Measurements from ENCODE around the gene E2F1. TPM values are rescaled to one million over a fixed set of nuclear protein-coding genes. Genes with fewer than 3 reads are reported as not detected.

Gene E2F1
- total and polyA plus RNA-seq, 2 donors (not counting 1 experiment from before 2014, with no cell fraction given), result 2.4 to 2.7 TPM

GRCh38 chr20:33728463-33728862 lies 42.3 kb upstream of the E2F1 start:
- Histone ChIP-seq H4K20me1 (ENCODE audit: control insufficient read depth, insufficient read depth, low read length, poor library complexity, severe bottlenecking) (no peaks in the 10 kb centered on the region), H3K27ac (ENCODE audit: low read length in 2 of 2) (no peak overlapping the region), H3K79me2 (ENCODE audit: control insufficient read depth, insufficient read depth, low read length) (no peaks in the 10 kb centered on the region), H2AFZ (ENCODE audit: insufficient read depth, low read depth, low read length, poor library complexity, severe bottlenecking) (no peak overlapping the region), H3K4me2 (replicated peaks; ENCODE audit: low read depth, low read length, poor library complexity, severe bottlenecking) (no peak overlapping the region), H3K9me3 (ENCODE audit: control extremely low read depth in 1 of 3, control insufficient read depth in 2 of 3, insufficient read depth in 1 of 3, low read length in 2 of 3) (peaks cover 0 to 4% (median 0%) of the 10 kb centered on the region in 3 donors), H3K27me3 (replicated peaks in 1 of 4; ENCODE audit: control extremely low read depth in 1 of 4, control insufficient read depth in 3 of 4, insufficient read depth in 4 of 4, low read length in 3 of 4) (no peaks in the 10 kb centered on the region), H3K4me1 (ENCODE audit: control insufficient read depth in 2 of 2, insufficient read depth in 2 of 2, low read length in 2 of 2) (peaks cover 9 to 17% of the 10 kb centered on the region in 2 donors), H3K4me3 (ENCODE audit: control extremely low read depth in 1 of 5, extremely low read depth in 1 of 5, insufficient read depth in 1 of 5, low read depth in 2 of 5, low read length in 4 of 5) (no peak overlapping the region), H3K9ac (ENCODE audit: low read length) (no peak overlapping the region), H3K36me3 (replicated peaks in 1 of 2; ENCODE audit: control extremely low read depth in 1 of 2, control insufficient read depth in 1 of 2, extremely low read depth in 1 of 2, insufficient read depth in 2 of 2, low read length in 1 of 2) (no peaks in the 10 kb centered on the region)
- H3K4me3 Mint-ChIP-seq, result no peak overlapping the region
- H3K27ac Mint-ChIP-seq, result no peak overlapping the region
- no peaks in the 10 kb centered on the region for H3K9me3 Mint-ChIP-seq (ENCODE audit: insufficient read depth)
- H3K27me3 Mint-ChIP-seq, result no peaks in the 10 kb centered on the region
- DNase-seq (no peak), ATAC-seq (ENCODE audit: low read depth) (no peak)
- ChIA-PET POLR2A (interaction anchor here (0.5 to 1.0 kb wide), 2 partner anchors 46 to 310 kb away, joined by 3 to 9 read pairs; no protein-coding TSS in a partner anchor), CTCF (interaction anchor here (1.0 kb wide), 1 partner anchor 8 kb away, joined by 4 read pairs; the partner anchor contains the start of gene PXMP4)
- 100% methylated on average over 1 of the region's 2 CpGs for WGBS (ENCODE audit: insufficient coverage)
- TF ChIP-seq EZH2 (IDR thresholded peaks at IDR 0.05; ENCODE audit: borderline replicate concordance, insufficient read depth, low read depth, low read length, poor library complexity, severe bottlenecking) (no peak), CTCF (IDR thresholded peaks at IDR 0.05) (no peak)
- intact Hi-C loops (cut with micrococcal nuclease), result no loop called here
- peaks cover 11% of the 10 kb centered on the region for H3K4me1 Mint-ChIP-seq

GRCh38 chr20:33727806-33728205 lies 41.6 kb upstream of the E2F1 start:
- H3K4me3 Mint-ChIP-seq, result no peak overlapping the region
- intact Hi-C loops (cut with micrococcal nuclease), result no loop called here
- Histone ChIP-seq H3K4me2 (replicated peaks; ENCODE audit: low read depth, low read length, poor library complexity, severe bottlenecking) (no peak overlapping the region), H4K20me1 (ENCODE audit: control insufficient read depth, insufficient read depth, low read length, poor library complexity, severe bottlenecking) (no peaks in the 10 kb centered on the region), H3K27me3 (replicated peaks in 1 of 4; ENCODE audit: control extremely low read depth in 1 of 4, control insufficient read depth in 3 of 4, insufficient read depth in 4 of 4, low read length in 3 of 4) (no peaks in the 10 kb centered on the region), H3K27ac (ENCODE audit: low read length in 2 of 2) (no peak overlapping the region), H3K36me3 (replicated peaks in 1 of 2; ENCODE audit: control extremely low read depth in 1 of 2, control insufficient read depth in 1 of 2, extremely low read depth in 1 of 2, insufficient read depth in 2 of 2, low read length in 1 of 2) (no peaks in the 10 kb centered on the region), H3K4me3 (ENCODE audit: control extremely low read depth in 1 of 5, extremely low read depth in 1 of 5, insufficient read depth in 1 of 5, low read depth in 2 of 5, low read length in 4 of 5) (no peak overlapping the region), H2AFZ (ENCODE audit: insufficient read depth, low read depth, low read length, poor library complexity, severe bottlenecking) (no peak overlapping the region), H3K9ac (ENCODE audit: low read length) (no peak overlapping the region), H3K9me3 (ENCODE audit: control extremely low read depth in 1 of 3, control insufficient read depth in 2 of 3, insufficient read depth in 1 of 3, low read length in 2 of 3) (peaks cover 0 to 3% (median 0%) of the 10 kb centered on the region in 3 donors), H3K79me2 (ENCODE audit: control insufficient read depth, insufficient read depth, low read length) (no peaks in the 10 kb centered on the region), H3K4me1 (ENCODE audit: control insufficient read depth in 2 of 2, insufficient read depth in 2 of 2, low read length in 2 of 2) (peaks cover 3 to 10% of the 10 kb centered on the region in 2 donors)
- ChIA-PET POLR2A (interaction anchor here (0.5 to 1.0 kb wide), 2 partner anchors 47 to 57 kb away, joined by 6 to 9 read pairs; no protein-coding TSS in a partner anchor), CTCF (interaction anchor here (1.0 kb wide), 1 partner anchor 7 kb away, joined by 4 read pairs; the partner anchor contains the start of gene PXMP4)
- no peaks in the 10 kb centered on the region for H3K9me3 Mint-ChIP-seq (ENCODE audit: insufficient read depth)
- no peak for DNase-seq
- ATAC-seq (ENCODE audit: low read depth), result no peak
- no peaks in the 10 kb centered on the region for H3K27me3 Mint-ChIP-seq
- TF ChIP-seq EZH2 (IDR thresholded peaks at IDR 0.05; ENCODE audit: borderline replicate concordance, insufficient read depth, low read depth, low read length, poor library complexity, severe bottlenecking), result no peak
- no peak for TF ChIP-seq CTCF (IDR thresholded peaks at IDR 0.05)
- H3K4me1 Mint-ChIP-seq, result peaks cover 7% of the 10 kb centered on the region
- peak overlapping the region; percentile 15 for H3K27ac Mint-ChIP-seq
- 100% methylated on average over 2 of the region's 3 CpGs for WGBS (ENCODE audit: insufficient coverage)

Data from B cell (primary cell).